ENCODE data around the gene DYRK1A. TPM values are rescaled to one million over a fixed set of nuclear protein-coding genes. Genes with fewer than 3 reads are reported as not detected.

DYRK1A gene
- total RNA-seq, 3 donors from 2014 or later (not counting 1 experiment from before 2014, with no cell fraction given): 149 to 166 (median 153) TPM

- Histone ChIP-seq H3K9me3 (ENCODE audit: control insufficient read depth, insufficient read depth, low read length) (no peaks in the 10 kb centered on the region), H3K27ac (ENCODE audit: low read length) (no peak overlapping the region), H3K27me3 (ENCODE audit: control insufficient read depth, insufficient read depth, low read length) (no peaks in the 10 kb centered on the region), H3K4me3 (ENCODE audit: low read length) (no peak overlapping the region), H3K36me3 (ENCODE audit: control insufficient read depth, insufficient read depth, low read length) (peaks cover 39% of the 10 kb centered on the region), H3K4me1 (ENCODE audit: control insufficient read depth, insufficient read depth, low read length) (no peaks in the 10 kb centered on the region)
- WGBS (ENCODE audit: insufficient coverage): 100% methylated on average over 1 of the region's 4 CpGs
- no peak for TF ChIP-seq CTCF (IDR thresholded peaks at IDR 0.05)
- H3K36me3 Mint-ChIP-seq: no peaks in the 10 kb centered on the region
- ATAC-seq: no peak
- no peaks in the 10 kb centered on the region for H3K27me3 Mint-ChIP-seq (ENCODE audit: low read depth in 2 of 2)
- peaks cover 12 to 37% of the 10 kb centered on the region in 2 donors for H3K4me1 Mint-ChIP-seq
- peak overlapping the region; percentile 37 to 58 for H3K27ac Mint-ChIP-seq
- intact Hi-C loops (cut with micrococcal nuclease): no loop called here
- no peaks in the 10 kb centered on the region for H3K9me3 Mint-ChIP-seq
- H3K4me3 Mint-ChIP-seq: no peak overlapping the region
- peak in 1 of 2 donors; percentile 41 for DNase-seq
These were observed 130.4 kb downstream of the DYRK1A start for GRCh38 chr21:37496972-37497371.

DNA sequence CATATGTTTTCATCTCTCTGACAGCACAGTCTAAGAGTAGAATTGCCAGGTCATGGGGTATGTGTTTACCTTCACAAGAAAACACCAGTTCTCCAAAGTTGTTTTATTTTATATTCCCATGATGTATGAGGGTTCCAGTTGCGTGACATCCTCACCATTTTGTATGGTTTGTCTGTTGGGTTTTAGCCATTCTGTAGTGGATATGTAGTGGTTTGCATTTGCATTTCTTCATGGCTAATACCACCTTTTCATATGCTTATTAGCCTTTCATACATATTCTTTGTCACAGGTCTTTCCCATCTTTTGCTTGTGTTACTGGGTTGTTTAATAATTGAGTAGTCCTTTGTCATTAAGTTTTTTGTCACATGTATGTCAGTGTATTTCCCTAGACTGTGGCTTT, 132.1 kb downstream of the DYRK1A start:
- H3K27ac ChIP-seq (ENCODE audit: low read length): no peak overlapping the region
- intact Hi-C loops (cut with micrococcal nuclease): no loop called here
- H3K36me3 ChIP-seq (ENCODE audit: control insufficient read depth, insufficient read depth, low read length): peaks cover 30% of the 10 kb centered on the region
- no peaks in the 10 kb centered on the region for H3K27me3 Mint-ChIP-seq (ENCODE audit: low read depth in 2 of 2)
- no peaks in the 10 kb centered on the region for H3K4me1 ChIP-seq (ENCODE audit: control insufficient read depth, insufficient read depth, low read length)
- TF ChIP-seq CTCF (IDR thresholded peaks at IDR 0.05): no peak
- H3K4me3 Mint-ChIP-seq: no peak overlapping the region
- H3K27ac Mint-ChIP-seq: peak overlapping the region; percentile 25 to 57
- H3K9me3 ChIP-seq (ENCODE audit: control insufficient read depth, insufficient read depth, low read length): no peaks in the 10 kb centered on the region
- no peak overlapping the region for H3K4me3 ChIP-seq (ENCODE audit: low read length)
- DNase-seq (no peak), ATAC-seq (no peak)
- no peaks in the 10 kb centered on the region for H3K9me3 Mint-ChIP-seq
- no peaks in the 10 kb centered on the region for H3K27me3 ChIP-seq (ENCODE audit: control insufficient read depth, insufficient read depth, low read length)
- no peaks in the 10 kb centered on the region for H3K36me3 Mint-ChIP-seq
- peaks cover 20 to 33% of the 10 kb centered on the region in 2 donors for H3K4me1 Mint-ChIP-seq
- no CpG with 5 or more reads among the region's 1 CpG for WGBS (ENCODE audit: insufficient coverage)

- H3K9me3 Mint-ChIP-seq: no peaks in the 10 kb centered on the region
- H3K4me1 Mint-ChIP-seq: peaks cover 21 to 24% of the 10 kb centered on the region in 2 donors
- Histone ChIP-seq H3K9me3 (ENCODE audit: control insufficient read depth, insufficient read depth, low read length) (no peaks in the 10 kb centered on the region), H3K4me1 (ENCODE audit: control insufficient read depth, insufficient read depth, low read length) (no peaks in the 10 kb centered on the region), H3K27me3 (ENCODE audit: control insufficient read depth, insufficient read depth, low read length) (no peaks in the 10 kb centered on the region), H3K27ac (ENCODE audit: low read length) (no peak overlapping the region), H3K4me3 (ENCODE audit: low read length) (no peak overlapping the region), H3K36me3 (ENCODE audit: control insufficient read depth, insufficient read depth, low read length) (peaks cover 48% of the 10 kb centered on the region)
- TF ChIP-seq CTCF (IDR thresholded peaks at IDR 0.05): no peak
- no peaks in the 10 kb centered on the region for H3K27me3 Mint-ChIP-seq (ENCODE audit: low read depth in 2 of 2)
- H3K27ac Mint-ChIP-seq: peak overlapping the region in 1 of 2 donors; percentile 33
- ATAC-seq (no peak), DNase-seq (no peak)
- no peak overlapping the region for H3K4me3 Mint-ChIP-seq
- intact Hi-C loops (cut with micrococcal nuclease): no loop called here
- H3K36me3 Mint-ChIP-seq: no peaks in the 10 kb centered on the region
- 100% methylated on average over 1 of the region's 3 CpGs for WGBS (ENCODE audit: insufficient coverage)
These were observed 136.4 kb downstream of the DYRK1A start for GRCh38 chr21:37502947-37503346.

GRCh38 chr21:37503848-37504467, 137.4 kb downstream of the DYRK1A start:
- peaks cover 21 to 24% of the 10 kb centered on the region in 2 donors for H3K4me1 Mint-ChIP-seq

More at GRCh38 chr21:37503848-37504467, 137.4 kb downstream of the DYRK1A start:
- Histone ChIP-seq H3K27me3 (ENCODE audit: control insufficient read depth, insufficient read depth, low read length) (no peaks in the 10 kb centered on the region), H3K36me3 (ENCODE audit: control insufficient read depth, insufficient read depth, low read length) (peaks cover 57% of the 10 kb centered on the region), H3K9me3 (ENCODE audit: control insufficient read depth, insufficient read depth, low read length) (no peaks in the 10 kb centered on the region), H3K4me3 (ENCODE audit: low read length) (no peak overlapping the region), H3K4me1 (ENCODE audit: control insufficient read depth, insufficient read depth, low read length) (no peaks in the 10 kb centered on the region), H3K27ac (ENCODE audit: low read length) (no peak overlapping the region)
- no peaks in the 10 kb centered on the region for H3K36me3 Mint-ChIP-seq
- no peaks in the 10 kb centered on the region for H3K9me3 Mint-ChIP-seq
- TF ChIP-seq CTCF (IDR thresholded peaks at IDR 0.05): no peak
- intact Hi-C loops (cut with micrococcal nuclease): no loop called here
- WGBS (ENCODE audit: insufficient coverage): 88% methylated on average over 5 of the region's 5 CpGs
- H3K4me3 Mint-ChIP-seq: no peak overlapping the region
- no peak for DNase-seq
- peak overlapping the region; percentile 14 to 63 for H3K27ac Mint-ChIP-seq
- peak in 1 of 3 donors; percentile 31 for ATAC-seq
- H3K27me3 Mint-ChIP-seq (ENCODE audit: low read depth in 2 of 2): no peaks in the 10 kb centered on the region

Data from natural killer cell (primary cell).